HEK293 (cell line): ENCODE measurements around the gene IMMP2L.

ENCODE experiments used
- KLF8 ChIP-seq: fragments of 450-650 bp; formaldehyde crosslinking; IDR thresholded peaks from 2 replicates; pipeline ENCODE4 v1.5.1; 2016; ENCODE audit warnings: missing biosample characterization, missing genetic modification characterization
- PBX3 ChIP-seq: sonication (generic); formaldehyde crosslinking; IDR thresholded peaks from 2 replicates; pipeline ENCODE4 v1.8.1; 2022; ENCODE audit warnings: mild to moderate bottlenecking, moderate library complexity, missing genetic modification reagents
- ZBTB49 ChIP-seq: fragments of 450-650 bp; formaldehyde crosslinking; IDR thresholded peaks from 2 replicates; pipeline ENCODE4 v1.5.1; 2016; ENCODE audit warnings: missing biosample characterization, missing genetic modification characterization, low read depth
- ZBTB7A ChIP-seq: fragments of 450-650 bp; formaldehyde crosslinking; IDR thresholded peaks from 2 replicates; pipeline ENCODE4 v1.5.1; 2016; ENCODE audit warnings: low read depth, missing biosample characterization, missing genetic modification characterization
- ZNF157 ChIP-seq: fragments of 450-650 bp; formaldehyde crosslinking; IDR thresholded peaks from 2 replicates; pipeline ENCODE4 v1.5.1; 2016; ENCODE audit warnings: missing biosample characterization, missing genetic modification characterization
- ZNF837 ChIP-seq: fragments of 450-650 bp; formaldehyde crosslinking; IDR thresholded peaks from 2 replicates; pipeline ENCODE4 v1.5.1; 2016; ENCODE audit warnings: missing biosample characterization, missing genetic modification characterization
- TF ChIP-seq, protein P1 (sequence below): fragments of 450-650 bp; formaldehyde crosslinking; IDR thresholded peaks from 2 replicates; pipeline ENCODE4 v1.5.1; 2016; ENCODE audit warnings: missing biosample characterization, missing genetic modification characterization
- TF ChIP-seq, protein P2 (sequence below): fragments of 450-650 bp; formaldehyde crosslinking; IDR thresholded peaks from 2 replicates; pipeline ENCODE4 v1.5.1; 2016; ENCODE audit warnings: missing biosample characterization, missing genetic modification characterization
- TF ChIP-seq, protein P3 (sequence below): fragments of 450-650 bp; formaldehyde crosslinking; IDR thresholded peaks from 2 replicates; pipeline ENCODE4 v1.5.1; 2016; ENCODE audit warnings: missing biosample characterization, missing genetic modification characterization

GRCh38 chr7:110645616-110646015 lies 916.7 kb downstream of the IMMP2L start:
- TF ChIP-seq, protein P1, sequence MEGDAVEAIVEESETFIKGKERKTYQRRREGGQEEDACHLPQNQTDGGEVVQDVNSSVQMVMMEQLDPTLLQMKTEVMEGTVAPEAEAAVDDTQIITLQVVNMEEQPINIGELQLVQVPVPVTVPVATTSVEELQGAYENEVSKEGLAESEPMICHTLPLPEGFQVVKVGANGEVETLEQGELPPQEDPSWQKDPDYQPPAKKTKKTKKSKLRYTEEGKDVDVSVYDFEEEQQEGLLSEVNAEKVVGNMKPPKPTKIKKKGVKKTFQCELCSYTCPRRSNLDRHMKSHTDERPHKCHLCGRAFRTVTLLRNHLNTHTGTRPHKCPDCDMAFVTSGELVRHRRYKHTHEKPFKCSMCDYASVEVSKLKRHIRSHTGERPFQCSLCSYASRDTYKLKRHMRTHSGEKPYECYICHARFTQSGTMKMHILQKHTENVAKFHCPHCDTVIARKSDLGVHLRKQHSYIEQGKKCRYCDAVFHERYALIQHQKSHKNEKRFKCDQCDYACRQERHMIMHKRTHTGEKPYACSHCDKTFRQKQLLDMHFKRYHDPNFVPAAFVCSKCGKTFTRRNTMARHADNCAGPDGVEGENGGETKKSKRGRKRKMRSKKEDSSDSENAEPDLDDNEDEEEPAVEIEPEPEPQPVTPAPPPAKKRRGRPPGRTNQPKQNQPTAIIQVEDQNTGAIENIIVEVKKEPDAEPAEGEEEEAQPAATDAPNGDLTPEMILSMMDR = no peak
- TF ChIP-seq KLF8 = no peak
- TF ChIP-seq PBX3 = no peak
- no peak for TF ChIP-seq ZNF157 (tag by site-specific recombination)
- TF ChIP-seq ZBTB49 (tag by site-specific recombination) = no peak
- TF ChIP-seq, protein P2, sequence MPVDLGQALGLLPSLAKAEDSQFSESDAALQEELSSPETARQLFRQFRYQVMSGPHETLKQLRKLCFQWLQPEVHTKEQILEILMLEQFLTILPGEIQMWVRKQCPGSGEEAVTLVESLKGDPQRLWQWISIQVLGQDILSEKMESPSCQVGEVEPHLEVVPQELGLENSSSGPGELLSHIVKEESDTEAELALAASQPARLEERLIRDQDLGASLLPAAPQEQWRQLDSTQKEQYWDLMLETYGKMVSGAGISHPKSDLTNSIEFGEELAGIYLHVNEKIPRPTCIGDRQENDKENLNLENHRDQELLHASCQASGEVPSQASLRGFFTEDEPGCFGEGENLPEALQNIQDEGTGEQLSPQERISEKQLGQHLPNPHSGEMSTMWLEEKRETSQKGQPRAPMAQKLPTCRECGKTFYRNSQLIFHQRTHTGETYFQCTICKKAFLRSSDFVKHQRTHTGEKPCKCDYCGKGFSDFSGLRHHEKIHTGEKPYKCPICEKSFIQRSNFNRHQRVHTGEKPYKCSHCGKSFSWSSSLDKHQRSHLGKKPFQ (tag by site-specific recombination) = no peak
- TF ChIP-seq, protein P3, sequence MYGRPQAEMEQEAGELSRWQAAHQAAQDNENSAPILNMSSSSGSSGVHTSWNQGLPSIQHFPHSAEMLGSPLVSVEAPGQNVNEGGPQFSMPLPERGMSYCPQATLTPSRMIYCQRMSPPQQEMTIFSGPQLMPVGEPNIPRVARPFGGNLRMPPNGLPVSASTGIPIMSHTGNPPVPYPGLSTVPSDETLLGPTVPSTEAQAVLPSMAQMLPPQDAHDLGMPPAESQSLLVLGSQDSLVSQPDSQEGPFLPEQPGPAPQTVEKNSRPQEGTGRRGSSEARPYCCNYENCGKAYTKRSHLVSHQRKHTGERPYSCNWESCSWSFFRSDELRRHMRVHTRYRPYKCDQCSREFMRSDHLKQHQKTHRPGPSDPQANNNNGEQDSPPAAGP (tag by site-specific recombination) = no peak
- TF ChIP-seq ZNF837 (tag by site-specific recombination) = no peak
- no peak for TF ChIP-seq ZBTB7A (tag by site-specific recombination)
